Dedifferentiated amniotic fluid mesenchymal stem cell (primary cell): Measurements from ENCODE around the gene RNF146.
A peak's percentile ranks its signal among the peaks of the same experiment; 100 is the strongest.
"Not testable (repeated sequence)": the region's sequence is repeated elsewhere in the genome, so short reads cannot be mapped to it uniquely, and the experiment has no call there.

ENCODE experiments used
- DNase-seq: peaks from one replicate; pipeline ENCODE4 v3.0.0-alpha.2; 2016; ENCODE audit errors: extremely low spot score

Gene RNF146

DNA sequence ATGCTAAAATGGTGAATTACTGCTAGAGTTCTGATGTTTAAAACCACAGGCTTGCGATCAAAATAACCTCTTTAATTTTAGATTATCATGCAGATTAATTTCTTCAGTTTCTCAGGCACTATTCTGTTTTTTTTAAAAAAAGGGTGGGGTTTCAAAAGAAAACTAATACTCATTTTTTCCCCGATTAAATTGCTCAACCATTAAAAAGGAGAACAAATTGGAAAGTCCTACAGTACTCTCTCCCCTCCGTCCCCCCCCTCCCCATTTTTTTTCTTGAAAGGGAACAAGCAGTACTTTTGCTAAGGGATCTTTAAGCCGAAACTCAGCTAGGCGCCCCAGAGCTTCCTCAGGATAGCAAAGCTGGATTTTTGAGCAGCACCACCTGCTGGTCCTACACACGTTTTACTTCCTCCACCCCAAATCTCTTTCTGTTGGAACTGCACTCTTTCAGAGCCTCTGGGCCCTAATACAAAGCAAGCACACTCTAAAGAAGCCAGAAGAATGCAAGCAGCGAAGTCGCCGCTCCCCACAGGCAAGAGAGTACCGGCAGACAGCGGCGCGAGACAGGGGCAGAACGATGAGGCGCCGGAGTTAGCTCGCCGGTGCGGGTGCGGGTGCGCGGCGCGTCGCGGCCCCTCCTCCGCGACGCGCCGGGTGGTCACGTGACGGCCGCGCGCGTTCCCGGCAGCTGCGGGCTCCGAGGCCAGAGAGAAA is at the start of gene RNF146:
RNF146 (plus strand) TSS at position 687 of the 714 bp plus-strand sequence. CDS start 13,475 bp downstream, outside the sequence.
- DNase-seq = peak; percentile 91

GRCh38 chr6:127219869-127220268 is 46.8 kb upstream of the RNF146 start:
- DNase-seq = no peak

DNA sequence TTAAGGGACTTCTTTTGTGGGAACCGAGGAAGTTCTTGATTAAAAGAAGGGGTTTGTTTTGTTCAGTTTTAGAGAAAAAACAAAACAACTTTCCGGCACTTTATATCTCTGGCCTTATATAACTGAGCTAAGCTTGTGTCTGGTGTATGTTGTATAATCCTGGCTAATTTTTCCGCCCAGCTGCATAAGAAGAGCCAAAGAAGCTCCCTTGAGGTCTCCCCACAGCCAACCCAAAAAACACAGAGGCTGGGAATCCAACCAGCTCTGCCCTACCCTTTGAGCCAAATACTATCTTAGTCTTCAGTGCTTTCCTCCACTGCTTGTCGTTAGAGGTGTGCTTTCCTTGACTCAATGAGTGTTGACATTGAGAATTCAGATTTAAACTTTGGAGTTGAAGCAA is 45.5 kb upstream of the RNF146 start:
- DNase-seq = no peak

DNA sequence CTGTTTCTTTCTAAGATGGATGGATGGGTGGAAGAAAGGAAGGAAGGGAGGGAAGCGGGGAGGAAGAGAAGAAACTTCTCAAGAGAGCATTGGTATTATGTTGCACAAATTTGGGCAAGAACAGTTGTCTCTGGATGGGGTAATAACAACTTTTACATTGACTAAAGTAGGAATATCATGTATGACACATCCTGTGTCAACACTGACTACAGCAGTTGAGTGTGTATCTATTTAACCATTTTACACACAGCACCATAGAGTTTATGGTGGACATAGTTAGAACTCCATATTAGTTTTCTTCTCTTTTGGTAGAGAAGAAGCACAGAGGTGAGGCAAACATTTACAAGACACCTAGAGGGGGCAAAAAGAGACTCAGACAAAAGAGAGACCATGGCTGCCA is 44.2 kb upstream of the RNF146 start:
- no peak for DNase-seq

DNA sequence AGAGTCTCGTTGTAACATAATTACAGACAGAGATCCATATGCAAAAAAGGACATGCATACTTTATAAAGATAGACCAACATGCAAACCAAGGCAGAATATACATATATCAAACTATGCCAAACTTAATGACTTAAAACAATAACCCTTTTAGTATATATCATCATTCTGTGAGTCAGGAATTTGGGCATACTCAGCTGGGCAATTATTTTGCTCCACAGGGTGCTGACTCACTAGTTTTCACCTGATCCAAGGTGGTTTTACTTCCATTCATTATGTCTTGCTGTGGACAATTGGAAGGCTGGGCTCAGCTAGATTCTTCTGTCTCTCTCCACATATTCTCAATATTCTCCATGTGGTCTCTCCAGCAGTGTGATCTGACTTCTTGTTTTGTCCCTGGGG is 41.2 kb upstream of the RNF146 start:
- DNase-seq = no peak

DNA sequence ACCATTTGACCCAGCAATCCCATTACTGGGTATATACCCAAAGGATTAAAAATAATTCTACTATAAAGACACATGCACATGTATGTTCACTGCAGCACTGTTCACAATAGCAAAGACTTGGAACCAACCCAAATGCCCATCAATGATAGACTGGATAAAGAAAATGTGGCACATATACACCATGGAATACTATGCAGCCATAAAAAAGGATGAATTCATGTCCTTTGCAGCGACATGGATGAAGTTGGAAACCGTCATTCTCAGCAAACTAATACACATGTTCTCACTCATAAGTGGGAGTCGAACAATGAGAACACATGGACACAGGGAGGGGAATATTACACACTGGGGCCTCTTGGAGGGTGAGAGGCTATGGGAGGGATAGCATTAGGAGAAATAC is 32.8 kb upstream of the RNF146 start:
- not testable (repeated sequence) for DNase-seq

- DNase-seq = no peak
Observed at GRCh38 chr6:127243501-127243900, 23.2 kb upstream of the RNF146 start.

DNA sequence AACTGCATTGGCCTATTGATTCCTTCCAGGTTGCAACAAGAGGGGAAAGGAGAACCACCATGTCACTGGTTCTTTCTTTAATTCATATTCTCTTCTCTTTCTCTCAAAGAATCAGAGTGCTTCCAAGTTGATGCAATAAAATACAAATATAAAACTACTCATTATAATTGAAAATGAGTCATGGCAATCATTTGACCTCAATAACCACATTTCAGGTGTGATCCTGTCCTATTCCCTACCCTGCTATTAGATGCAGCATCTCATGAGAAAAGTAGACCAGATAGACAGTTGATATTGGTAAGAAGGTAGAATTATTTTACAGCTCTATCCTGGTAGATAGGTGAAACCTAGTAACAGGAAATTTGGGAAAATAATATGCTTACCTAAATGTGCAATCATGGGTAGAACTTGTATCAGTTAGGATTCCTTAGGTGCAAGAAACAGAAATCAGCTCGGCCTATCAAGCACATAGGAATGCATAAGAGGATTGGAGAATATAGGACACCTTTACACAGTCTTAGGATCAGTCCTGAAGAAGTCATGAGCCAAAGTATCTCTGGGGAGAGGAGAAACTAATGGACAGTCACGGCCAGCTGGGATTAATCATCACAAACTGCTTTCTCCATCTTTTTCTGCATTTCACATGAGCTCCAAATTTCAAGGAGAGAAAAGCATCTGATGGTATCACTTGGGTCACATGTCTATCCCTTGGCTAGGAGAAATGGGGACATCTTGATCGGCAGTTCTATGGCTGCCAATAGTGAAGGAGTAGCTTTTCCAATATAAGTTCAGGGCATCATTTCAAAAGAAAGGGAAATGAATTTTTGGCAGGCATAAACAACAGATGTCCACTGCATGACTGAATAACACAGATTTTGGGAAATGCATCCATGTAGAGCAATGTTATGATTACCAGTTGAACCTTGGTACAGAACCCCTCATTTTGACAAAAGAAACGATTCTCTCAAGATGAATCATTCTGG is 19.3 kb upstream of the RNF146 start:
- no peak for DNase-seq

DNA sequence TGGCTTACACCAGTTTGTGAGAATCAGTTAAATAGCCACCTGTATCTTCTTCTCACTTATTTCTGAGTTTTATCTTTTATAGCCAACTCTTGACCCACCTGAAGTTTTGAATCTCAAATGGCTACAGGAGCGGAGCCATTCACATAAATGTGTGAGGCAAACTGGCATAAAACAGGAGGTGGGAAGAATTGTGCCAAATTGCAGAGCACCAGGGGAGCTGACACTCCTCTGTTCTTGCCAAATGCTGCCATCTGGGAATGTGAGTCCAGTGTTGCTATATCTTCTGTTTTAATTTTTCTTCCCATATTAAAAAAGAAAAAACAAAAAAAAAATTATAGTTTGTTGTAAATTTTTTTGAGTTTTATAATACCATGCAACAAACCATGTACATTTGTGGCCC is 17.0 kb upstream of the RNF146 start:
- DNase-seq = no peak

- no peak for DNase-seq
Observed at GRCh38 chr6:127255286-127255685, 11.4 kb upstream of the RNF146 start.

DNA sequence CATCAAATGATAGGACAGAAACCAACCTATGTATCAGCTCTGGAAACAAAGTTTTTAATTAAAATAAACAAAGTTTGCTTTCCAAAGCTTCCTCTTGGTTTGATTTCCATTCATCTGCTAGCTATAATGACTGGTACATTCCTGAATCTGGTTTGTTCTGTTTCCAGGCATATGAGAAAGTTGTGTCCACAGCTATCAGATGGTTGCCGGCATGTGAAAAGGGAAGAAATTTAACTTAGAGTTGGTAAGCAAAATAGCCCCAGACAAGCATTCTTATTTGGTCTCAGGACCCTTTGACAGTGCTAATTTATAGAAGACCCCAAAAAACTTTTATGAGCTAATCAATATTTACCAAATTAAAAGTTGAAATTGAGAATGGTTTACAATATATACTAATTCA is 3.8 kb upstream of the RNF146 start:
- DNase-seq = no peak

DNA sequence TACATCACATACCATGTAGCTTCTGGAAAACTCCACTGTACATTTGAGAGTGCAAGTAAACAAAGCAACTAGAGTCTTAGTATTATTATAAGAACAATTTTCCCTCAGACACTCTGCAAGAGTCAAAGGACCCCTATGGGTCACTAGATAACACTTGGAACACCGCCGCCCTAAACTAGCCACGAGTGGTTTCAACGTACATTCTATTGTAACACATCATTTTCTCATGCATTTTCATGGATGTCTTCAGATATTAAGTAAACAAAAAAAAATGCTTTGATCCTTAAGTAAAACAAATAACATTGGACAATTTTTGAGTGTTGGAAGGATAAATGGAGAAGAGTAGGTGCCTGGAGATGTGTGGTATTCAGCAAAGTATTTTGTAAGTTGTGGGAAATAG is 3.2 kb upstream of the RNF146 start:
- DNase-seq = no peak

- DNase-seq = peak; percentile 17
Observed at GRCh38 chr6:127266892-127267645, 405 bp downstream of the RNF146 start.

DNA sequence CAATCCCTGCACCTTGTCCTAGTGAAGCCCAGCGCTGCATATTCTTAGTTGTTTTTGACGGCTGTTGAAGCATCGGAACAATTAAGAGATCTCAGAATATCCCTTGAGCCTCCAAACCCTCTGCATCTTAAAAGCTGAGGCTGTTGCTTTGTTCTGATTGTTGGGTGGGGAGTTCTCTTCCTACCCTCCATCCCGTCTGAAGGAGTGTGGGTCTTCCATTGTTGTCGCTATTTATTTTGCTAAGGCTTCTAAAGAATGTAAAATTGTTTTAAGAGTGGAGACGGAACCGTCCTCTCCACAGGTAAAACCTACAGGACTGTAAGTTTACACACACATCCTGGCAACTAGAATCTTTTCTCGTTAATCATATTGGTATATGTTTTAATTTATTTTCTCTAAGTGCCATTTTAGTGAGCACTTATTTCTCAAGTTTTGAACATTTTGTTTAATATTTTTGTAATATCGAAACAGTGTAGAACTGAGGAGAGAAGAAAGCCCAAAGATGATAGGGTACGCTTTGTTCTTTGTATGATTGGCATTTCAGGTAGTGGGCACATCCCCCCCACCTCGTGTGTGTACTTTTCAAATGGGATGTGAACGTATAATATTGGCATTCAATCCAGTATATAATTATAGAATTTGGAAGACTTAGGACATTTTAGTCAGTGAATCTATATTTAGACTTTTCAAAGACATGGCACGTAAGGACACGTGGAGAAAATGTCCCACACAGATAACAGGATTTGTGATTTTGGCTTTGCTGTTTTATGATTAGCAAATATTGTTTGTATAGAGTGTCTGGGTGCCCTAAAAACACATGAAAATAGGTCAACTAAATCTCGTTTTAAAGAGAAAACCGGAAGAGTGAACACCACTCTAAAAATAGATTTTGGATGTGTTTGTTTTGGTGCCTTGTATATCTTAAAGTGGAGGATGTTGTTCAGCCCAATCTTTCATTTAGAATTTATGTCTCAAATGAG is 1.3 kb downstream of the RNF146 start:
- DNase-seq = no peak

GRCh38 chr6:127272576-127272975 is 5.9 kb downstream of the RNF146 start:
- DNase-seq = no peak

DNA sequence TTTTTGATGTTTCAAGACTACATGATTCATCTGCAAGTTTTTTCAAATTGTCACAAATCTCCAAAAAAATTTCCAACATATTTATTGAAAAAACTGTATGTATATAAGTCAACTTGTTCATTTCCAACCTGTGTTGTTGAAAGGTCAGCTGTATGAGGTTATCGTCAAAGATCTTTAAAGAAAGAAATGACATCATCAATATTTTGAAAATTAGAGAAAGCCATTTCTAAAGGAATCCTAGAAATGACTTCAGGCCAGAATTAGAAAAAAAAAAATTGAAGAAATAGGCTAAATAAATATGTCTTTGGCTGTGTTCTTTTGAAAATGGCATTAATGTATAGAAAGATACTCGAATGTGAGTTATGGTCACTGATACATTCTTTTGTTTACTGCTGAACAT is 6.8 kb downstream of the RNF146 start:
- no peak for DNase-seq

GRCh38 chr6:127276331-127276730 is 9.7 kb downstream of the RNF146 start:
- no peak for DNase-seq

DNA sequence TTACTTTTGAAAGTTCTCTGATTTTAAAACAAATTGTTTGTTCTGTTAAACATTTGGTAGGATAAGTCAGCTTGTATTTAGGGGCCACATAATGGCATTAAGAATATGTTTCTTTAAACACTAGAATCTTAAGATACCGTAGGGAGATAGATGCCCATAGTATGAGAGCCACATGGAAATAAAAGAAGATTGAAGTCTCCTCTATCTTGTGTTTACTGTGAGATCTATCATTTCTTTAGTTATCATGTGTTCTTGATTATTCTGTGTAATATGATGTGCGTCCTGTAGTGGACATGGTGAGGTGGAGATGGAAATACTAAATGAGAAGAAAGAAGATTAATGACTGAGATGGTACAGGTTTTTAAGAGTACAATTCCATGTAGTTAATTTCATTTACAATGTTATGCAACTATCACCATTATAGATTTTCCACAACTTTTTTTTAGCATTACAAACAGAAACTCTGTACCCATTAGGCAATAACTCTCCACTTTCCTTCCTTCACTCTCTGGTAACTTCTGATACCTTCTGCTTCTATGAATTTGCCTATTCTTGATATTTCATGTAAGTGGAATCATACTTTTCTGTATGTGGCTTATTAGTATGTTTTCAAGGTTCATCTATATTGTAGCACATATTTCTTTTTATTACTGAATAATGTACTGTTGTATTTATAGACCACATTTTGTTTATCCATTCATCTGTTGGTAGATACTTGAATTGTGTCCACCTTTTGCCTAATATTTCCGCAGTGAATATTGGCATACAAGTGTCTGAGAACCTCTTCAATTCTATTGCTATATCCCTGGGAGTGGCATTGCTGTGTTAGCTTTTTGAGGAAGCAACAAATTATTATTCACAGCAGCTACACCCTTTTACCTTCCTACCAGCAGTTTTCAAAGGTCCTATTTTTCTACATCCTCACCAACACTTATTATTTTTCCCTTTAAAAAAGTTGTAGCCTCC is 11.5 kb downstream of the RNF146 start:
- no peak for DNase-seq

DNA sequence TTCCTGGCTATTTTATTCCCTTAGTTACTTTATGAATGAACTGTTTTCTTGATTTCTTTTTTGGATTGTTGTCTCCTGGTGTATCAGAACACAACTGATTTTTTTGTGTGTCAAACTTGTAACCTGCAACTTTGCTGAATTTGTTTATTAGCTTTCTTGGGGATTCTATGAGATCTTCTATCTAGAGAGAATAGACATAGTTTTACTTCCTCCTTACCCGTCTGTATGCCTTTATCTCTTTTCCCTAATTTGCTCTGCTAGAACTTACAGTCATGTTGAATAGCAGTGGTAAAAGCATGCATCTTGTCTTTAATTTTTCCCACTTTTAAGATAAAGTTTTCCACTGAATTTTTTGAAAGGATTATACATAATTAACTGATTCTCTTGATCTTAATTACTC is 13.2 kb downstream of the RNF146 start:
- DNase-seq = no peak

GRCh38 chr6:127282184-127282583 is 15.5 kb downstream of the RNF146 start:
- DNase-seq = no peak
